ENCODE results near the gene RPS4Y1.

The RPS4Y1 gene

GRCh38 chrY:2885880-2886279, 44.5 kb downstream of the RPS4Y1 start:
- DNase-seq = no peak

GRCh38 chrY:2887386-2887785, 46.0 kb downstream of the RPS4Y1 start:
- DNase-seq = no peak

DNA sequence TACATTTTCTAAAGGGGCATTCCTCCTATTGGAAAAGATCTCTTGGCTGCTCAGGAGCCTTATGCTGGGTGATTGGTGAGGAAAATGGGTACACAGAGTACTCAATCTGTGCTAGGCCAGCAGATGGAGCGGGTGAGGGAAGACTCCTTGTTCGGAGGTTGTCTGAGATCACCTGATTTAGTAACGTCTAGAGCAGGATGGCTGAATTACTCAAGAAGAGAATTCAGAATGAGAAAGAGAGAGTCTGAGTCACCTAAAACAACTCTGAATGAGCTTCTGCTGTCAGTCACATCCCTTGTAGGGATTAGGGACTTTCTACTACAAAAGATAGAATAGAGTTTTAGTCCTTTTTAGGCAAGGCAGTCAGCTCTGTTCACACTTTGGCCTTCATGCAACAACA, 46.6 kb downstream of the RPS4Y1 start:
- no peak for DNase-seq

GRCh38 chrY:2893471-2893870, 52.1 kb downstream of the RPS4Y1 start:
- DNase-seq = no peak

- DNase-seq = no peak
These were observed 54.6 kb downstream of the RPS4Y1 start for GRCh38 chrY:2896050-2896449.

GRCh38 chrY:2907356-2907755, 66.0 kb downstream of the RPS4Y1 start:
- DNase-seq = no peak

- DNase-seq = no peak
These were observed 71.8 kb downstream of the RPS4Y1 start for GRCh38 chrY:2913066-2913815.
